HG02610 (cell line): Measurements from ENCODE around the gene HDAC2.
"Not testable (repeated sequence)": the region's sequence is repeated elsewhere in the genome, so short reads cannot be mapped to it uniquely, and the experiment has no call there.

ENCODE experiments used
- ATAC-seq: cut with Tn5 transposase; IDR thresholded peaks from one replicate; pipeline ENCODE4 v1.9.1; 2021; ENCODE audit warnings: mild to moderate bottlenecking, moderate library complexity; ENCODE audit not compliant: unreplicated experiment

The HDAC2 gene

DNA sequence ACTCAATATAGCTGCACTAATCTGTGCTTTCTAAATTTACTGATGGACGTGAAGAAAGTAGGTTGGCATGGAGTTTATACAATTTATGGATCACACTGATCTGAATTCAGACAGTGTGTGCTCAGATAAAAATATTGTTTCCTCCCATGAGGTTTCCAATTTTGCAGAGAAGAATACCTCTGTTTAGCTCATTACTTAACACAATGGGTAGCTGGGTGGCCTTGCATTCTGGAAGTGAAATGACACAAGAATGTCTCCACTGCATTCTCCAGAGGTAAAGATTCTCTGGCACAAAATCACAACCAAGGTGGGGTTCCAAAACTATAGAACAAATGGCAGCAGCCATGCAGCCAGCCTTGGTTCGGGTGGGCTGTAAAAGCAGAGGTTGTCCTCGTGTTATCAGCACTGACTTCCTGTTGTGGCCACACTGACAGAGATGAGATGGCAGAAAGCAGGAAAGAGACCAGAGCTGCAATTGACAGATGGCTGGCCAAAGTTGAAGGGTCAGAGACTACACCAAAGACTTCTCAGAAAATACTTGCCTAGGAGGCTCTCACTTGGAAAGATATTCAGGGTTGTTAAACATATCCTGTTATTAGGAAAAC lies 50.2 kb downstream of the HDAC2 start:
- peak; percentile 68 for ATAC-seq

DNA sequence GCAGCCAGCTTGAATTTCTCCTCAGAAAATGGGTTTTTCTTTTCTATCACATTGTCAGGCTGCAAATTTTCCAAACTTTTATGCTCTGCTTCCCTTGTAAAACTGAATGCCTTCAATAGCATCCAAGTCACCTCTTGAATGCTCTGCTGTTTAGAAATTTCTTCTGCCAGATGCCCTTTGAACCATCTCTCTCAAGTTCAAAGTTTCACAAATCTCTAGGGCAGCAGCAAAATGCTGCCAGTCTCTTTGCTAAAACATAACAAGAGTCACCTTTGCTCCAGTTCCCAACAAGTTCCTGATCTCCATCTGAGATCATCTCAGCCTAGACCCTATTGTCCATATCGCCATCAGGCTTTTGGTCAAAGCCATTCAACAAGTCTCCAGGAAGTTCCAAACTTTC lies 60.7 kb downstream of the HDAC2 start:
- not testable (repeated sequence) for ATAC-seq

DNA sequence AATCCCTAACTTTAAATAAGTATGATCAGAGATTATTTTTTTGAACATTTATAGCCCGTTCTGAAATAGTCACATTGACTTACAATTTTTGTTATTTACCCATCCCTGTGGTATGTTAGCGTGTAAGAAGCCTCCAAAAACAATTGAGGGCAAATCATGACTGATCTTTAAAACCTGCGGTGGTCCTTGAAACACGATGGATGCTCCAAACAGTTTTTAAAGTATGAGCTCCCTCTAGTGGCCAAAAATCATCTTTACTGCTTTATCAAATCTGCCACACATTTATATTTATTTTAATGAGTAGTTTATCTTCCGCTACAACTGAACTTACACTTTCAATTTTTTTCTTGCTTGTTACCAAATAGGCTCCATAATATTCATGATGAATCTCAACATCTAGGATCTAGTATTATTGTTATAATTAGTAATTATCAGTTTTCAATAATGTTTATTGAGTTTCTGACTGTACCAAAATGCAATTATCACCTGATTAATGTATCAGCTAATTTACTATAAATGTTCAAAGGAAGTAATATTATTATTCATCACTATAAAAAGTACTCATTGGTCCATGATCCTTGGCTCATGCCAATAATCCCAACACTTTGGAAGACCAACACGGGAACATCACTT lies 61.6 kb downstream of the HDAC2 start:
- ATAC-seq, result peak; percentile 57

DNA sequence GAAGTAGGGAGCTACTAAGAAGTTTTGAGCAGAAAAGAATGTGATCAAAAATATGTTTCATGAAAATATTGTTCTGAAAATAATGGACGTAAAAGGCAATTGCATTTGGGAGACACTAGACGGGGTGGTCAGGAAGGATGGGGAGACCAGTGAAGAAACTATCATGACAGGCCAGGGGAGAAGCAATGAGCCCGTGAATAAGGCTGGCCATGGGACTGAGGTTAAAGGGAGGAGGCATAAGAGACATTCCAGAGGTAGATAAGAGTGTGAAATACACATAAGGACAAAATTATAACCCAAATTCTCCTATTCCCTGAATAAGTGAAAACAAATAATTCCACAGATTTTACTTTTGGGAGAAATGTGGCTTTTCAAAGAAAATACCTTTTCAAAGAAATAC lies 62.1 kb downstream of the HDAC2 start:
- no peak for ATAC-seq

DNA sequence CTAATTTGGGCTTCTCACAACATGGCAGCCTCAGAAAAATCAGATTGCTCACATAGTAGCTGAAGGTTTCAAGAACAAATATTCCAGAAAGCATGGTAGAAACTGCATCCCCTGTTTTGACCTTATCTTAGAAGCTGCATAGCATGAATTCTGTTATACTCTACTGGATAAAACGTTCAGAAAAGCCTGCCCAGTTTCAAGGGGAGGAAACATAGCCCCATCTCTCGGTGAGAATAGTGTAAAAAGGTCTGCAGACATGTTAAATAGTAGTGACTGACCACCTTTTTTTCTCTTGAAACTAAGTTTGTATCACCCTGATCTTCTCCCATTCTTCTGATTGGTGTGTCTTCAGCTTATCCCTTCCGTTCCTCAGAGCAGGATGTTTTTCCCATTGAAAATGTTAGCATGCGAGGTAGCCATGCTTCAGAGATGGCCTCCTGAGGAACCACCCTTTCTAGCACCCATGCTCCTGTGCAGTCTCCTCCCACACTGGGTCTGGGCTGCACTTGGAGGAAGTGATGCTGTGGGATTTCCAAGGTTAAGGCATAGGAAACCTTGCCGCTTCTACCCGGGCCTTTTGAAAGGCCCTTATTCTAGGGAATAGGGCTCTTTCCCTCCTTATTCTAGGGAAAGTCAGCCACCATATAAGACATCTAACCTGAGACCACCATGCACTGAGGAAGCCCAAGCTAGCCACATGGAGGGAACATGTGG lies 63.7 kb downstream of the HDAC2 start:
- ATAC-seq, result no peak

DNA sequence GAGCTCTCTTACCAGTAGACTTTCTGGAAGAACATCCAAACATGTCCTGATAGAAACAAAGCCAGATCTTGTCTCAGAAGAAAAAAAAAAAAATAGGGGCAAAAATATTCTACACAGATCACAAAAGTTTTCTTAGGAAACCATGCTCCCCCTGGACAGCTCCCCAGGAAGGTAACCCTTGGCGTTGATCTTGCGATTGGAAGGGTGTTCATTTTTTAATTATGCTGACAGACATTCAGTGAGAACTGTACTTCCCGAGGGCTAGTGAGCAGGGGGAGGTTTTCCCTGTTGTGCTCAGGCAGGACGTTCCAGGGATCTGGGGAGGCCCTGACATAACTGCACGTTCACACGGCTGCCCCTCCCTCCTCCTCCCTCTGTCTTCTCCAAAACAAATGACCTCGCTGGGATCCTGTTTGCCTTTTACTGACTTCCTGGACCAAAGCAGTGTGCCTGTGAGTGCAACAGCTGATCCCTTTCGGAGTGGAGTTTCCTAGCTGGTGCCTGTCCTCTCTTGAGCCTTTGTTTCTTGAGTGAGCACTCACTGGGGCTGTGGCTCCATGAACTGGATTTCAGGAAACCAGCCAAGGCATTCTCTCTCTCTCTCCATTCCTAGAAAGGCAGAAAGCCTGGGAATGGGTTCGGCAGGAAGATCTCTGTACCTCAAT lies 67.2 kb downstream of the HDAC2 start:
- no peak for ATAC-seq

DNA sequence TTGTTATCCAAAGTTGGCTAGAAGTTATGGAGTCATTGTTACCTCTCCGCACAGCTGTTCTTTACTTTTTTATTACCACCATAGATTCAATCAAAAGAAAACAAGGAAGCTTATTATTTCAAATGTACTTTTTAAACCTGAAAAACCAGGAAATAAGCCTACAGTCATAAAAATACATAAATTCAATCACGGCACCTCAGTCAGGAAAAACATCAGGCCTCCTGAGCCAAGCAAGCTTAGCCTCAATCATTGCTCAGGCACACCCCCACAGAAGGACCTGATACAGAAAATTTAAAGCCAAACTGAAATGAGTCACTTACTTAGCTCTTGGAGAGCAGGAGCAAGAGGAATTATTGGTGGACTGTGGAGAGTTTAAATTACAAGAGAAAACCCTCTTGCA lies 69.5 kb downstream of the HDAC2 start:
- ATAC-seq, result no peak

DNA sequence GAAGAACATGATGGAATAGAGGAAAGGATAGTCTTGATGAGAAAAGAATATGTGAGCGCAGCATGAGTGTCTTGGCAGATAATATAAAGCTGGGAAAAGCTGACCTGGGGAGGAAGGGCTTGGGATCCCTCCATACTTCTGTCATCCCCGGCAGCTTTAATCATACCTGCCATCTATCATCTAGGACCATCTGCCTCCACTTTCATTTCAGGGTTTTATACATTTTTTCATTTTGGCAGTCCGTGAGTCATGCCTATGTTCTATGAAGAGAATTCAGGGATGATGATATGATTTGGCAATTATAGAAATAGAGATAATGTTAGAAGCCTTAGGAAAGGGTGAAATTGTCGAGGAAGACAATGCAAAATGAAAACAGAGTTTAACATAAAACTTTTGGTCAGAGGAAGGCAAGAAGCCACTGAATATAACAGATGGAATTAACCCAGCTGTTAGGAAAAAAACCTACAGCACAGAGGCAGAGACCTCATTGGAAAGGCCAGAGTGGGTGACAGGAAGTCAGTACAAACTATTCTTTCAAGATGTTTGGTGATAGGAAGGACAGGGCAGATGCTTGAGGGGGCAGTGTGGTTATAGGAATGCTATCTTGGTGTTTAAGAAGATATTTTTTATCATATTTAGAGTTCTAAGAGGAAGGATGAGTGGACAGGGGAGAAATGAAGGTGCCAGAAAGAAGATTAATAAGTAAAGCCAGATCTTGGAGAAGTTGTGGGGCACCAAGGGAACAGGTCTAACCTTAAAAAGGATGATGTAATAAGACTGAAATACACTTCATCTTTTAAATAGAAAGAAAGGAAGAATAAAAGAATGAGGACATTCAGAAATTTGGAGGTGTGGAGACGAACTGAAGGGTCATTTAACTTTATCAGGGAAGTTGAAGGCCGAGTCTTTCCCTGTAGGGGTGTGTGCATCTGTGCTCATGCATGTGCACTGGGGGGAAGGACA lies 76.0 kb downstream of the HDAC2 start:
- no peak for ATAC-seq

DNA sequence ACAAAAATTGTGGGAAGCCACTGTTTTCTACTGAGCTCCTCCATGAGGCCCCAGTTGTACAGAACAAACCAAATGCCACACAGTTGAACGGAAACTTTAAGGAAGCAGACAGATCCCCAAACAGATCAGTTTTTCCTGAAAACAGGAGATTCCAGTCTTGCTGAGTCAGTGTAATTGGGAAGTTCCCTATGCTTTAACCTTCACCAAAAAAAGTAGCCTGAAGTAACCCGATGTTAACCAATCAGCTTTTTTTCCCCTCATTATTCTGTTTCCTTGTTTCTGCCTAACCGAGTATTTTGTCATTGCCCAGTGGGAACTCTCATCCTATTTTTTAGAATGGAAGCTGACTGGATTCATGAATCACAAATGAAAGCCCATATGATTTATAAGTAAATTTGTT lies 77.1 kb downstream of the HDAC2 start:
- no peak for ATAC-seq

DNA sequence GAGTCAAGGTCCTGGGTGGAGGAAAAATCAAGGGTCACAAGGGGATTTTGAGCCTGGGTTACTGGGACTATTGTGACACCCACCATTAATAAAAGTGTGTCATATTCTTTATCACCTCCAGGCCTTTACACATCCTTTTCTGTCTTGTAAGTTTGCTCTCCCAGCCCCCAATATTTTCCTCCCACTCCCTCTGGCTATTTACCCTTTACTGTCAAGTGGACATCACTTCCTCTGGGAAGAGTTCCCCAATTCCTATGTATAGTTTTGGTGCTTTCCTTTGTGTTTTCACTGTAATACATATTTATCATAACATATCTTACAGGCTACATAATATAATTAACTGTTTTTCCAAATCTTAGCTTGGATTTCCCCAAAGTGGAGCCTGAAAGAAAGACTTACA lies 77.5 kb downstream of the HDAC2 start:
- no peak for ATAC-seq

DNA sequence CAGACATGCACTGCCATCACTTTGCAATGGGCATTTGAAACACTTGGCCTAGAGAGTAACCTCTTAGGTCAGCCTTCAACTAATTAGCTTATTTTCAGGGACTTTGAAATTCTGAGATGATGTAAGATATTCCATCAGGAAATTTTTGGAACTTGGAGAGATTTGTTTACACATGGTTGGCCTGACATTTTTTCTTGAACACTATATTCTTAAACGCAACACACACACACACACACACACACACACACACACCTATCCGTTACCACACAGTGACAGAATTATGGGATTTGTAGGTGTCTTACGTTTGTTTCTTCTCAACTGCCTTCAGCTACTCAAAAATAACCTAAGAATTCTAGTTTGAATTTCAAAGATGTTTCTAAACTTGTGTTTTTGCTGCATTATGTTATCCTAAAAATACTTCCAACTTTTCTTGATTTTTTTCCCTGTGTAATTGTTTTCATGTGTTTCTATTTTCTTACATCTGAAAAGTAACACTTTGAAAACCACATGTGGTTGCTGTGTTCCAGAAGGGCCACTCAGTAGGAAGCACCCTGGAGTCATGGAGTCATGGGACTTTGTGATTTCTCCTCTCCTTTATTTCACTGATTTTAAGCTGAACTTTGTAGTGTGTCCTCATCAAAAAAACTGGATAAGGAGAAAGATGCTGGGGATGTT lies 81.9 kb downstream of the HDAC2 start:
- ATAC-seq, result no peak

DNA sequence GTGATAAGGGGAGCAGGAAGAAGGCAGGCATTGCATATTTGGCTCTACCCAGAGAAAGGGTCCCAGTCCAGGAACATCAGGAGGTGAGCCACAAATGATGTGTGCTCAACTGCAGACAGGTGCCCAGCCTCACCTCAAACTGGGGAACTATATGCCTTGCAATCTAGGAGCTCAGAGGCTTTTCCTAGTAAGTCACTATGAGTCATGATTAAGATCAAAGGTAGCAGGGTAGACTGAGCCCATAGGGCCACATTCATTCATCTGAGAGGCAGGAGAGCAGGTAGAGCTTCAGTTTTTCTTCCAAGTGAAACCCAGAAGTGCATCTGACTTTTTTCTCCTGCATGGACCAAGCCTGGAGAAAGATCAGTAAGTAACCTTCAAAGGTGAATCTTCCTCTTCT lies 82.5 kb downstream of the HDAC2 start:
- ATAC-seq, result no peak

DNA sequence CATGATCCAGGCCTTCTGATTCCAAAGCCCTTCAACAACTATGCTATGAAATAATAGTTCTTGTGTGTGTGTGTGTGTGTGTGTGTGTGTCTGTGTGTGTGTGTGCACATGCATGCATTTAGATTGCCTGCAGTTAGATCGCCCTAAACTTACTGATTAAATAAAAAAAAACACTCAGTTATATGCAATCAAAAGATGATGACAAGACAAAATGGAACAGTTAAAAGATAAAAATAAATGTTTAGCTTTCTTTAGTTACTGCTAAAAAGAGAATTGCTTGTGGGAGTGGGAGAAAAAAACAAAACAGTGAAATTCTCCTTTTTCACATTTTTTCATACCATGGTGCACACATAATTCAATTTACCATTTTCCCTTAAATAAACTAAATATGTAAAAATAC lies 84.4 kb downstream of the HDAC2 start:
- no peak for ATAC-seq

DNA sequence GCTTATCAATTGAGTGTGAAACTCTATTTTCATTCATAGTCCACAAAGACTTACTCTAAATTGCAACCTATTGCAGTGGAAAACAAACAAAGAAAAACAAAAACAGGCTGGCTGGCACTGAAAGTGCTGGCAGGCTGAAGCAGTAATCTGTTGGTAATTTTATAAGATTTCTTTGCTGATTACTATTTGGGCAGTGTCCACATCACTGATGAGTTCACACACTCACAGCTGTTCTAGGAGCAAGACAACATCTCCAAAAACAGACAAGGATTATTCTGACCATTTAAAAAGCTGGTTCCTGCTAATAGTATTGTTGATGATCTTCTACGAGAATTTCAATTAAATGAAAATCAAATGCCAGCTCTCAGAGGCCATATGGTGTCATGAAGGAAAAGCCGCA lies 86.9 kb downstream of the HDAC2 start:
- no peak for ATAC-seq
